ENCODE results near the gene RLF. TPM values are rescaled to one million over a fixed set of nuclear protein-coding genes. Genes with fewer than 3 reads are reported as not detected.
A peak's percentile ranks its signal among the peaks of the same experiment; 100 is the strongest.

Gene RLF
- total RNA-seq, 3 donors from 2014 or later (not counting 1 experiment from before 2014, with no cell fraction given) = 25.6 to 29.7 (median 26.7) TPM

DNA sequence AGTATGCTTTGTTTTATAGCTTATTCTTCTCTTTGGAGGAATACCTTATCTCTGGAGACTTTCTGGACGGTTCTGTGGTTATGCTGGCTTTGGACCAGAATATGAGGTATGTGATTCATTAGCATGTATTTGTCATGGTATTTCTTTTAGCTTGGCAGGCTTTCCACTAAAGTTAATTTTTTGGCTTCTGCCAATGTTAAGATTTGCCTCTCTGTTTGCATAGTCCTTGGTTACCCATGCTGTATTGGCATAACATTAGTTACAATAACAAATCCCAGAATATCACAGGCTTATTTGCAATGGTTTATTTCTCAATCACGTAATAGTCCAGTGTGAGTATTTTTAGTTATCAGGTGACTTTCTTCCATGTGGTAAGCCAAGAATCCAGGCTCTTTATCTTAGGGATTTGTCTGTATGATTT is 106.6 kb downstream of the RLF start:
- ATAC-seq (no peak), DNase-seq (no peak)
- H3K36me3 ChIP-seq (ENCODE audit: control insufficient read depth, insufficient read depth, low read length) = peaks cover 65% of the 10 kb centered on the region
- no peaks in the 10 kb centered on the region for H3K27me3 Mint-ChIP-seq (ENCODE audit: low read depth in 2 of 2)
- H3K36me3 Mint-ChIP-seq = peaks cover 12% of the 10 kb centered on the region
- intact Hi-C loops (cut with micrococcal nuclease) = no loop called here
- no peaks in the 10 kb centered on the region for H3K27me3 ChIP-seq (ENCODE audit: control insufficient read depth, insufficient read depth, low read length)
- WGBS (ENCODE audit: insufficient coverage) = 100% methylated on average over 1 of the region's 2 CpGs
- no peak overlapping the region for H3K4me3 ChIP-seq (ENCODE audit: low read length)
- no peak overlapping the region for H3K27ac Mint-ChIP-seq
- no peak overlapping the region for H3K27ac ChIP-seq (ENCODE audit: low read length)
- H3K4me1 ChIP-seq (ENCODE audit: control insufficient read depth, insufficient read depth, low read length) = no peaks in the 10 kb centered on the region
- H3K9me3 ChIP-seq (ENCODE audit: control insufficient read depth, insufficient read depth, low read length) = no peaks in the 10 kb centered on the region
- peaks cover 7 to 11% of the 10 kb centered on the region in 2 donors for H3K4me1 Mint-ChIP-seq
- H3K9me3 Mint-ChIP-seq = no peaks in the 10 kb centered on the region
- TF ChIP-seq CTCF (IDR thresholded peaks at IDR 0.05) = no peak
- H3K4me3 Mint-ChIP-seq = no peak overlapping the region

- ATAC-seq = no peak
- H3K4me3 Mint-ChIP-seq = no peak overlapping the region
- intact Hi-C loops (cut with micrococcal nuclease) = no loop called here
- H3K4me1 ChIP-seq (ENCODE audit: control insufficient read depth, insufficient read depth, low read length) = no peaks in the 10 kb centered on the region
- no peaks in the 10 kb centered on the region for H3K9me3 Mint-ChIP-seq
- H3K27me3 Mint-ChIP-seq (ENCODE audit: low read depth in 2 of 2) = no peaks in the 10 kb centered on the region
- no peaks in the 10 kb centered on the region for H3K27me3 ChIP-seq (ENCODE audit: control insufficient read depth, insufficient read depth, low read length)
- no peak overlapping the region for H3K27ac ChIP-seq (ENCODE audit: low read length)
- H3K27ac Mint-ChIP-seq = no peak overlapping the region
- peaks cover 3 to 7% of the 10 kb centered on the region in 2 donors for H3K4me1 Mint-ChIP-seq
- H3K36me3 ChIP-seq (ENCODE audit: control insufficient read depth, insufficient read depth, low read length) = peaks cover 63% of the 10 kb centered on the region
- peaks cover 10% of the 10 kb centered on the region for H3K36me3 Mint-ChIP-seq
- no peak for TF ChIP-seq CTCF (IDR thresholded peaks at IDR 0.05)
- no peaks in the 10 kb centered on the region for H3K9me3 ChIP-seq (ENCODE audit: control insufficient read depth, insufficient read depth, low read length)
- DNase-seq = no peak
- no peak overlapping the region for H3K4me3 ChIP-seq (ENCODE audit: low read length)
These were observed 107.0 kb downstream of the RLF start for GRCh38 chr1:40268211-40268610.

- ATAC-seq (no peak), DNase-seq (no peak)
- Mint-ChIP-seq H3K9me3 (no peaks in the 10 kb centered on the region), H3K4me1 (peaks cover 0 to 6% of the 10 kb centered on the region in 2 donors), H3K36me3 (peaks cover 8% of the 10 kb centered on the region), H3K4me3 (no peak overlapping the region), H3K27ac (peak overlapping the region in 1 of 2 donors; percentile 40), H3K27me3 (ENCODE audit: low read depth in 2 of 2) (no peaks in the 10 kb centered on the region)
- Histone ChIP-seq H3K4me1 (ENCODE audit: control insufficient read depth, insufficient read depth, low read length) (no peaks in the 10 kb centered on the region), H3K27ac (ENCODE audit: low read length) (no peak overlapping the region), H3K36me3 (ENCODE audit: control insufficient read depth, insufficient read depth, low read length) (peaks cover 63% of the 10 kb centered on the region), H3K9me3 (ENCODE audit: control insufficient read depth, insufficient read depth, low read length) (no peaks in the 10 kb centered on the region), H3K4me3 (ENCODE audit: low read length) (no peak overlapping the region), H3K27me3 (ENCODE audit: control insufficient read depth, insufficient read depth, low read length) (no peaks in the 10 kb centered on the region)
- no peak for TF ChIP-seq CTCF (IDR thresholded peaks at IDR 0.05)
- 59% methylated on average over 3 of the region's 3 CpGs for WGBS (ENCODE audit: insufficient coverage)
- intact Hi-C loops (cut with micrococcal nuclease) = no loop called here
These were observed 109.1 kb downstream of the RLF start for GRCh38 chr1:40270152-40270834.

Measured in natural killer cell (primary cell).